GM12892 (cell line): ENCODE data around the gene RANBP3.

Source experiments
- POLR2A ChIP-seq: IDR thresholded peaks from 2 replicates; pipeline ENCODE4 v1.6.1; 2011; ENCODE audit warnings: low read depth, low read length, control low read depth
- POLR2AphosphoS5 ChIP-seq: IDR thresholded peaks from 2 replicates; pipeline ENCODE4 v1.6.1; 2011; ENCODE audit warnings: low read depth, low read length, control low read depth

- TF ChIP-seq POLR2A: no peak; the same call in 1 of the 2 replicates
- no peak for TF ChIP-seq POLR2AphosphoS5
These were observed 63.6 kb downstream of the RANBP3 start for GRCh38 chr19:5914358-5914774.
